Esophagus muscularis mucosa (tissue), 4 donors: ENCODE measurements around the gene EAF2. TPM values are rescaled to one million over a fixed set of nuclear protein-coding genes. Genes with fewer than 3 reads are reported as not detected.
"Not testable (repeated sequence)": the region's sequence is repeated elsewhere in the genome, so short reads cannot be mapped to it uniquely, and the experiment has no call there.

Source experiments
- DNase-seq: peaks from one replicate; pipeline ENCODE4 v3.0.0-alpha.2; 2017; ENCODE audit errors: extremely low spot score
- H3K27ac ChIP-seq, 4 donors: fragments of 200-600 bp; sonication (generic); replicated peaks in 1 of 4; 1 replicate in 3 of 4; 2 replicates in 1 of 4; pipeline ENCODE4 v1.5.1; 2016 to 2019; ENCODE audit warnings: mild to moderate bottlenecking in 1 of 4
- H3K27me3 ChIP-seq, 4 donors: fragments of 200-600 bp; sonication (generic); one replicate each; pipeline versions ENCODE4 v1.5.1 to v1.6.0; 2016 to 2019
- H3K36me3 ChIP-seq, 4 donors: fragments of 200-600 bp; sonication (generic); one replicate each; pipeline ENCODE4 v1.5.1; 2016 to 2019
- H3K4me1 ChIP-seq, 4 donors: fragments of 200-600 bp; sonication (generic); one replicate each; pipeline ENCODE4 v1.5.1; 2016 to 2019
- H3K4me3 ChIP-seq, 4 donors: fragments of 200-600 bp; sonication (generic); 1 replicate in 2 of 4; 2 replicates in 2 of 4; pipeline ENCODE4 v1.5.1; 2016 to 2019; ENCODE audit warnings: mild to moderate bottlenecking in 4 of 4, moderate library complexity in 1 of 4
- H3K9me3 ChIP-seq, 4 donors: fragments of 200-600 bp; sonication (generic); 1 replicate in 3 of 4; 2 replicates in 1 of 4; pipeline ENCODE4 v1.5.1; 2016 to 2019
- CTCF ChIP-seq, 3 experiments: fragments of 200-600 bp in 2 of 3; fragments of 450-650 bp in 1 of 3; sonication (generic) in 2 of 3; IDR thresholded peaks; one replicate each; pipeline ENCODE4 v1.5.1; 2017 to 2019; ENCODE audit warnings: antibody characterized with exemption in 3 of 3, mild to moderate bottlenecking in 2 of 3, moderate library complexity in 1 of 3
- EP300 ChIP-seq: sonication (generic); formaldehyde crosslinking; IDR thresholded peaks from one replicate; pipeline ENCODE4 v1.6.1; 2017; ENCODE audit warnings: antibody characterized with exemption
- POLR2A ChIP-seq: fragments of 450-650 bp; IDR thresholded peaks from one replicate; pipeline ENCODE4 v1.6.1; 2017; ENCODE audit warnings: antibody characterized with exemption, moderate library complexity, mild to moderate bottlenecking, low read depth
- POLR2AphosphoS5 ChIP-seq, 2 donors: sonication (generic); formaldehyde crosslinking; IDR thresholded peaks; one replicate each; pipeline ENCODE4 v1.6.1; 2017; ENCODE audit warnings: antibody characterized with exemption in 2 of 2
- WGBS: methylation state at CpG from one replicate; pipeline ENCODE4 v1.1.5; 2018; 5-methylcytosine and 5-hydroxymethylcytosine counted together
- intact Hi-C: fragments of 100-400 bp; cut with DNase I; formaldehyde crosslinking; loops from one replicate; pipeline ENCODE4 v1.15.1; 2023
- total RNA-seq, 4 donors: library from RNA; depleted of rRNA; stranded (reverse); fragments of >200 nt; gene quantifications; one replicate each; pipeline versions ENCODE4 v1.1.0 to v1.2.1, GENCODE V29; 2016

Gene EAF2
- total RNA-seq, 4 donors from 2014 or later: 2.1 to 3.6 (median 2.9) TPM

DNA sequence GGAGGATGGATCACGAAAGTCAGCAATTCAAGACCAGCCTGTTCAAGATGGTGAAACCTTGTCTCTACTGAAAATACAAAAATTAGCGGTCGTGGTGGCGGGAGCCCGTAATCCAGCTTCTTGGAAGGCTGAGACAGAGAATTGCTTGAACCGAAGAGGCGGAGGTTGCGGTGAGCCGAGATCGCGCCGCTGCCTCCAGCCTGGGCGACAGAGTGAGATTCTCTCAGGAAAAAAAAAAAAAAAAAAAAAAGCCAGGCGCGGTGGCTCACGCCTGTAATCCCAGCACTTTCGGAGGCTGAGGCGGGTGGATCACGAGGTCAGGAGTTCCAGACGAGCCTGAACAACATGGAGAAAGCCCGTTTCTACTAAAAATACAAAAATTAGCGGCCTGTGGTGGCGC, 5.0 kb downstream of the EAF2 start:
- Histone ChIP-seq H3K27me3 (no peaks in the 10 kb centered on the region), H3K4me3 (no peak overlapping the region), H3K9me3 (no peaks in the 10 kb centered on the region), H3K4me1 (peaks cover 3 to 11% (median 7%) of the 10 kb centered on the region in 4 donors), H3K36me3 (no peaks in the 10 kb centered on the region), H3K27ac (no peak overlapping the region)
- intact Hi-C loops: loop anchor here (5.0 to 10.0 kb wide), 2 partner anchors 93 to 295 kb away; partner anchors contain the start of genes GOLGB1 and POLQ
- DNase-seq: no peak
- 96% methylated on average over 23 of the region's 23 CpGs for WGBS
- TF ChIP-seq POLR2AphosphoS5 (IDR thresholded peaks at IDR 0.05) (no peak), POLR2A (no peak)

- intact Hi-C loops: no loop called here
- DNase-seq: no peak
- Histone ChIP-seq H3K4me3 (no peak overlapping the region), H3K9me3 (no peaks in the 10 kb centered on the region), H3K4me1 (no peaks in the 10 kb centered on the region), H3K36me3 (no peaks in the 10 kb centered on the region), H3K27ac (no peak overlapping the region), H3K27me3 (no peaks in the 10 kb centered on the region)
- 99% methylated on average over 7 of the region's 7 CpGs for whole genome bisulfite sequencing
- TF ChIP-seq POLR2A: no peak
- no peak for TF ChIP-seq POLR2AphosphoS5 (IDR thresholded peaks at IDR 0.05)
- TF ChIP-seq CTCF (IDR thresholded peaks at IDR 0.05): no peak
- no peak for TF ChIP-seq EP300
Observed at GRCh38 chr3:121844892-121845291, 9.9 kb downstream of the EAF2 start.

DNA sequence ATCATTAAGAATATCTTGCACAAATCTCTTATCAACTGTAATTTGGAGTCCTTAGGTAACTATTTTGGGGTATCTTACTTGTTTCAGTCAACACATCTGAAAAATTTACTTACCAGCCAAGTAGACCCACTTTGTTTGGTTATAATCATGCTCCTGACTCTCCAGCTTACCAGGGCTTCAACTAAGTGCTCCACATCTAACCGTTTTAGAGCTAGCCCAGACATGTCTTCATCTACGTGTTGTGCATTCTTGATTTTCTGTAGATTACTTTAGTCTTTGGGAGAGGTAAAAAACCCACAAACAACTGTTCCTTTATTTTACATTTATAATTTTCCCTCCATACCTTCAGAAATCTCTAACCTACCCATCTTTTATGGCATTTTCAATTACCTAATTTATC, 17.2 kb downstream of the EAF2 start:
- no peak for DNase-seq
- 89% methylated on average over 2 of the region's 2 CpGs for WGBS
- TF ChIP-seq EP300 (no peak), POLR2A (no peak), POLR2AphosphoS5 (IDR thresholded peaks at IDR 0.05) (no peak), CTCF (IDR thresholded peaks at IDR 0.05) (no peak)
- no peak overlapping the region for H3K27ac ChIP-seq
- H3K9me3 ChIP-seq: no peaks in the 10 kb centered on the region
- no peaks in the 10 kb centered on the region for H3K27me3 ChIP-seq
- no peak overlapping the region for H3K4me3 ChIP-seq
- H3K36me3 ChIP-seq: peaks cover 0 to 4% (median 2%) of the 10 kb centered on the region in 4 donors
- H3K4me1 ChIP-seq: no peaks in the 10 kb centered on the region
- intact Hi-C loops: loop anchor here (10.0 kb wide), 1 partner anchor 657 kb away; no protein-coding TSS in a partner anchor

DNA sequence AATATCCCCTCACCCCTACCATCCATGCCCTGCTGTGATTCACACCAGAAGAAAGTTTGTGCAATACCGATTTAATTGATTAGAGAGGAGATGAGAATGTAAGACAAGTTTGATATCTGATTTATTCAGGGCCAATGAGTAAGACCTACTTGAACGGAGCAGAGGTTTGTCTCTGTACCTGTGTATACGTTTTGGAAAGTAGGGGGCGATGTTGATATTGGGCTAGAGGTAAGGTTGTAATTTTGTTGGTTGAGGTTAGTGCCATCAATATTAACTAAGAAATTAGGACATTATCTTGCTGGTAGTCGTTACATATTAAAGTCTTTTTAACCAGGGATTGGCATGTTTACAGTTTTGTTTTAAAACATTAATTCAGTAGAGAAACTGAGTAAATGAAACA, 20.5 kb downstream of the EAF2 start:
- intact Hi-C loops: loop anchor here (10.0 kb wide), 1 partner anchor 661 kb away; no protein-coding TSS in a partner anchor

DNA sequence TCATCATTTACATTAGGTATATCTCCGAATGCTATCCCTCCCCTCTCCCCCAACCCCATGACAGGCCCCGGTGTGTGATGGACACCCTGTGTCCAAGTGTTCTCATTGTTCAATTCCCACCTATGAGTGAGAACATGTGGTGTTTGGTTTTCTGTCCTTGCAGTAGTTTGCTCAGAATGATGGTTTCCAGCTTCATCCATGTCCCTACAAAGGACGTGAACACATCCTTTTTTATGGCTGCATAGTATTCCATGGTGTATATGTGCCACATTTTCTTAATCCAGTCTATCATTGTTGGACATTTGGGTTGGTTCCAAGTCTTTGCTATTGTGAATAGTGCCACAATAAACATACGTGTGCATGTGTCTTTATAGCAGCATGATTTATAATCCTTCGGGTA, 22.8 kb downstream of the EAF2 start:
- H3K36me3 ChIP-seq, H3K9me3 ChIP-seq, H3K4me1 ChIP-seq, DNase-seq, H3K27me3 ChIP-seq, H3K27ac ChIP-seq, H3K4me3 ChIP-seq: not testable (repeated sequence)
- intact Hi-C loops: loop anchor here (10.0 kb wide), 1 partner anchor 663 kb away; no protein-coding TSS in a partner anchor
- WGBS: 80% methylated on average over 5 of the region's 5 CpGs

More for the DNA sequence above, 20.5 kb downstream of the EAF2 start:
- no peaks in the 10 kb centered on the region for H3K27me3 ChIP-seq
- DNase-seq: no peak
- TF ChIP-seq CTCF (IDR thresholded peaks at IDR 0.05) (no peak), POLR2AphosphoS5 (IDR thresholded peaks at IDR 0.05) (no peak), EP300 (no peak), POLR2A (no peak)
- H3K36me3 ChIP-seq: peaks cover 0 to 5% (median 2%) of the 10 kb centered on the region in 4 donors
- no peak overlapping the region for H3K27ac ChIP-seq
- H3K4me1 ChIP-seq: no peaks in the 10 kb centered on the region
- H3K4me3 ChIP-seq: no peak overlapping the region
- WGBS: 39% methylated on average over 5 of the region's 5 CpGs
- H3K9me3 ChIP-seq: no peaks in the 10 kb centered on the region

DNA sequence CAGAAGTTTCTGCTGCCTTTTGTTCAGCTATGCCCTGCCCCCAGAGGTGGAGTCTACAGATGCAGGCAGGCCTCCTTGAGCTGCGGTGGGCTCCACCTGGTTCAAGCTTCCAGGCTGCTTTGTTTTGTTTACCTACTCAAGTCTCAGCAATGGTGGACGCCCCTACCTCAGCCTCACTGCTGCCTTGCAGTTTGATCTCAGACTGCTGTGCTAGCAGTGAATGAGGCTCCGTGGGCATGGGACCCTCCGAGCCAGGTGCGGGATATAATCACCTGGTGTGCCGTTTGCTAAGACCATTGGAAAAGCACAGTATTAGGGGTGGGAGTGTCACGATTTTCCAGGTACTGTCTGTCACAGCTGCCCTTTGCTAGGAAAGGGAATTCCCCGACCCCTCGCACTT, 28.2 kb downstream of the EAF2 start:
- H3K4me1 ChIP-seq, H3K4me3 ChIP-seq, H3K36me3 ChIP-seq, DNase-seq, intact Hi-C loops, H3K27me3 ChIP-seq, H3K9me3 ChIP-seq, H3K27ac ChIP-seq: not testable (repeated sequence)
- 97% methylated on average over 6 of the region's 9 CpGs for WGBS
